Activated T-cell treated with anti-CD3 and anti-CD28 coated beads, Interleukin-2, amount 50 U/mL, for 24 hours (primary cell): ENCODE measurements around the gene LRRC74B.
"Not testable (repeated sequence)": the region's sequence is repeated elsewhere in the genome, so short reads cannot be mapped to it uniquely, and the experiment has no call there.

Source experiments
- DNase-seq: peaks from one replicate; pipeline ENCODE4 v3.0.0-alpha.2; 2020
- H3K27ac Mint-ChIP-seq: 2 replicates; pipeline ENCODE4 v1.8.0; 2020; ENCODE audit warnings: mild to moderate bottlenecking, mixed read lengths
- H3K27me3 Mint-ChIP-seq: 2 replicates; pipeline ENCODE4 v1.8.0; 2020; ENCODE audit warnings: mixed read lengths
- H3K36me3 Mint-ChIP-seq: 2 replicates; pipeline ENCODE4 v1.8.0; 2020; ENCODE audit warnings: low read depth, mixed read lengths
- H3K4me1 Mint-ChIP-seq: 2 replicates; pipeline ENCODE4 v1.8.0; 2020; ENCODE audit warnings: low read depth, mixed read lengths
- H3K4me3 Mint-ChIP-seq: 2 replicates; pipeline ENCODE4 v1.8.0; 2020; ENCODE audit warnings: mild to moderate bottlenecking, moderate library complexity, mixed read lengths
- H3K9me3 Mint-ChIP-seq: 2 replicates; pipeline ENCODE4 v1.8.0; 2020; ENCODE audit warnings: mixed read lengths

The LRRC74B gene

GRCh38 chr22:21087926-21088325 is 42.2 kb downstream of the LRRC74B start:
- not testable (repeated sequence) for H3K9me3 Mint-ChIP-seq, DNase-seq, H3K27me3 Mint-ChIP-seq, H3K36me3 Mint-ChIP-seq, H3K4me1 Mint-ChIP-seq, H3K4me3 Mint-ChIP-seq, H3K27ac Mint-ChIP-seq

GRCh38 chr22:21091220-21091619 is 45.5 kb downstream of the LRRC74B start:
- DNase-seq, H3K27ac Mint-ChIP-seq, H3K9me3 Mint-ChIP-seq, H3K4me3 Mint-ChIP-seq, H3K4me1 Mint-ChIP-seq, H3K36me3 Mint-ChIP-seq, H3K27me3 Mint-ChIP-seq: not testable (repeated sequence)

DNA sequence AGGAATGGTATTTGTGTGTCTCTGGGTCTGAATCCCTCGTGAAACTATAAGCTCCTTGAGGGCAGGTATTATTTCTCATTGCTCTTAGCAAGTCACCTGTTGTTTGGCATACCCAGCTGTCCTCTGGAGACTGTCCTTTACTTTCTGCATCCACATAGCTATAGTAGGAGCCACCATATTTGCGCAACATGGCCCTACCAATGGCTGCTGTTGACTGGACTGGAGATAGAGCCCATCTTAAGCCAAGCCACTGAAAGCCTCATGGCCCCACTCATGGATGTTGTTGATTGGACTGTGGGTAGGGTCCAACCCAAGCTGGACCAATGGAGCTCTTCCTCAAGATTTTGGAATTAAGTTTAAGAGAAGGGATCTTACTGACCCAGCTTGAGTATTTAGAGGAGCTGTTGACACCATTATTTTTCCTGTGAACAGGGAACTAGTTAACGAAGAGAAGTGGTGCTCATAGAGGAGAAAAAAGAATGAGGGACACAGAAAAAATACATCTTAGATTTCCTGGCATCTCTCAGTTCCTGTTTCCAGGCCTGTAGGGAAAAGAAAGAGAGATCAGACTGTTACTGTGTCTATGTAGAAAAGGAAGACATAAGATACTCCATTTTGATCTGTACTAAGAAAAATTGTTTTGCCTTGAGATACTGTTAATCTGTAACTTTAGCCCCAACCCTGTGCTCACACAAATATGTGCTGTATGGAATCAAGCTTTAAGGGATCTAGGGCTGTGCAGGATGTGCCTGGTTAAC is 47.2 kb downstream of the LRRC74B start:
- no peaks in the 10 kb centered on the region for H3K9me3 Mint-ChIP-seq
- DNase-seq, result no peak
- H3K36me3 Mint-ChIP-seq, result no peaks in the 10 kb centered on the region
- H3K27me3 Mint-ChIP-seq, result peaks cover 1% of the 10 kb centered on the region
- no peak overlapping the region for H3K4me3 Mint-ChIP-seq
- H3K4me1 Mint-ChIP-seq, result no peaks in the 10 kb centered on the region
- no peak overlapping the region for H3K27ac Mint-ChIP-seq

DNA sequence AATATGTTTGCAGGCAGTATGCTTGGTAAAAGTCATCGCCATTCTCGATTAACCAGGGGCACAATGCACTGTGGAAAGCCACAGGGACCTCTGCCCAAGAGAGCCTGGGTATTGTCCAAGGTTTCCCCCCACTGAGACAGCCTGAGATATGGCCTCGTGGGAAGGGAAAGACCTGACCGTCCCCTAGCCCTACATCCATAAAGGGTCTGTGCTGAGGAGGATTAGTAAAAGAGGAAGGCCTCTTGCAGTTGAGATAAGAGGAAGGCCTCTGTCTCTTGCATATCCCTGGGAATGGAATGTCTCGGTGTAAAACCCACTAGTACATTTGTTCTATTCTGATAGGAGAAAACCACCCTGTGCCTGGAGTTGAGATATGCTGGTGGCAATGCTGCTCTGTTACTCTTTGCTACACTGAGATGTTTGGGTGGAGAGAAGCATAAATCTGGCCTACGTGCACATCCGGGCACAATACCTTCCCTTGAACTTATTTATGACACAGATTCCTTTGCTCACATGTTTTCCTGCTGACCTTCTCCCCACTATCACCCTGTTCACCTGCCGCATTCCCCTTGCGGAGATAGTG is 47.9 kb downstream of the LRRC74B start:
- not testable (repeated sequence) for H3K4me3 Mint-ChIP-seq, H3K27ac Mint-ChIP-seq, H3K27me3 Mint-ChIP-seq, H3K36me3 Mint-ChIP-seq, H3K9me3 Mint-ChIP-seq, DNase-seq, H3K4me1 Mint-ChIP-seq

DNA sequence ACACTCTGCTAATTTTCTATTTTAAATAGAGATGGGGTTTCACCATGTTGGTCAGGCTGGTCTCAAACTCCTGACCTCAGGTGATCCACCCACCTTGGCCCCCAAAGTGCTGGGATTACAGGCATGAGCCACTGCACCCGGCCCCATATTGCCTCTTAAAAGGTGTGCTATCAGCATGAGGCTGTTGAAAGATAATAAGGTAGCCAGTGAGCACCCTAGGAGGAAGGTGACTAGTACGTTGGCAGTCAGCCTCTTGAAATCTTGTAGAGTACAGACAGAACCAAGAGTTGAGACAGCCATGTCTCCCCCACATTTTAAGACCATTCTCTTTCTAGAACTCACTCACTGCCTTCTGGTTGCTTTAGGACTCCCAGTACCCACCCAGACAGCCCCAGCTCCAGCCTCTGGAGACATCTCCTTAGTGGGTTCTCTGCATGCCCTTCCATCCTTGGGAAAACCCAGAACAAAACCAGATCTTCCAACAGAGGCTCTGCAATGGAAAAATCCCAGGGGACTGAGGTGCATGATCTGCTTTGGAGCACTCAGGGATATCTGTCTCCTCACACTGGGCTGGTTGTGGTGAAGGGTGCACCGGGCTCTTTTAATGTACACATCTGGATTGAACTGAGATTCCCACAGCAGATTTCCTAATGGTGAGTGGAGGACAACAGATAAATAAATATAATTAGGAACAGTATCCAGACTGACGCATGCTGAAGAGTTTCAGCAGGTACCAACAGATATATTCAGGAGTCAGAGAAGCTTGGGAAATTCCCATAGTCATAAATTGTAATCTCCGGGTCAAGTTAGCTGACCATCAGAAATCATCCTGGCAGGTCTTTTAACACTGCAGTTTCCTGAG is 49.4 kb downstream of the LRRC74B start:
- no peaks in the 10 kb centered on the region for H3K36me3 Mint-ChIP-seq
- H3K4me3 Mint-ChIP-seq, result no peak overlapping the region
- no peaks in the 10 kb centered on the region for H3K4me1 Mint-ChIP-seq
- DNase-seq, result no peak
- H3K27me3 Mint-ChIP-seq, result peaks cover 6% of the 10 kb centered on the region
- no peak overlapping the region for H3K27ac Mint-ChIP-seq
- H3K9me3 Mint-ChIP-seq, result no peaks in the 10 kb centered on the region

- Mint-ChIP-seq H3K4me1 (no peaks in the 10 kb centered on the region), H3K4me3 (no peak overlapping the region), H3K27ac (no peak overlapping the region), H3K36me3 (no peaks in the 10 kb centered on the region), H3K9me3 (no peaks in the 10 kb centered on the region), H3K27me3 (peaks cover 6% of the 10 kb centered on the region)
- DNase-seq, result no peak
Measured at GRCh38 chr22:21095773-21096107, 50.0 kb downstream of the LRRC74B start.

- H3K27ac Mint-ChIP-seq, DNase-seq, H3K36me3 Mint-ChIP-seq, H3K4me1 Mint-ChIP-seq, H3K9me3 Mint-ChIP-seq, H3K27me3 Mint-ChIP-seq, H3K4me3 Mint-ChIP-seq: not testable (repeated sequence)
Measured at GRCh38 chr22:21096878-21097277, 51.1 kb downstream of the LRRC74B start.

GRCh38 chr22:21098099-21098671 is 52.4 kb downstream of the LRRC74B start:
- Mint-ChIP-seq H3K27ac (no peak overlapping the region), H3K4me1 (peaks cover 7% of the 10 kb centered on the region), H3K9me3 (no peaks in the 10 kb centered on the region), H3K36me3 (no peaks in the 10 kb centered on the region), H3K4me3 (no peak overlapping the region), H3K27me3 (peaks cover 18% of the 10 kb centered on the region)
- no peak for DNase-seq

GRCh38 chr22:21099578-21099977 is 53.8 kb downstream of the LRRC74B start:
- H3K27me3 Mint-ChIP-seq, result peaks cover 23% of the 10 kb centered on the region
- H3K9me3 Mint-ChIP-seq, result no peaks in the 10 kb centered on the region
- H3K4me3 Mint-ChIP-seq, result no peak overlapping the region
- no peaks in the 10 kb centered on the region for H3K36me3 Mint-ChIP-seq
- no peak overlapping the region for H3K27ac Mint-ChIP-seq
- H3K4me1 Mint-ChIP-seq, result peaks cover 7% of the 10 kb centered on the region
- no peak for DNase-seq

DNA sequence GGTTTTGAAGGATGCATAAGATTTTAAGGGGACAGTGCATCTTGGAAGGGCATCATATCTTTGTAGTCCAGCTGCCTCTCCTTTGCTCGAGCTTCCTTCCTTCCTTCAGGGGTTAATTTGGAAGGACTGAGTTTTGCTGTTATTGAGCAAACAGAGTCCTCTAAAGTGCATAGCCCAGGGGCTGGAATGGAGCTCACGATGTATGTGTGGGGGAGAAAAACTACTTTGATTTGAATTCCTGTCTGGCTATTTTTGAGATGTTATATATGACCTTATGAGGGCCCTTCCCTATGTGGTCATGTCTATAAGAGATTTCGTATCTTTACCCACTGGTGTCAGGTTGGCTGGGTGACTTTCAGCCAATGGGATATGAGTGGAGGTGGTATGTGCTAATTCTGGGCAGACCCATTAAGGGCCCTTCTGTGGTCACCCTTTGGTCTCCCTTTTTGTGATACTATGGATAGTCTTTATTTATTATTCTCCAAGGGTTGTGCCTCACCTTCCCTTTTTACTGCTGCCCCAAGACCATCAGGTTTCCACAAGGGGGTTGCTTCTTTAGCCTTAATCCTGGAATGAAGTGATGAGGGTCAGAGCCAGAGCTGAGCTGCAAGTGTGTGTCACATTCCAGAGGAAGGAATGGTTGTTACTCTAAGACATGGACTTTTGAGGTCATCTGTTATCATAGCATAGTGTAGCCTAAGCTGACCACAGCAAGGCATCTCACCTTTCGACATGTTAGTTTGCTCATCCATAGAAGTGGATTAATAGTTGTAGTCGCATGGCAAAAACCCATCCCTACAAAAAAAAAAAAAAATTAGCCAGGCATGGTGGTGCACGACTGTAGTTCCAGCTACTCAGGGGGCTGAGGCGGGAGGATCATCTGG is 54.6 kb downstream of the LRRC74B start:
- no peaks in the 10 kb centered on the region for H3K36me3 Mint-ChIP-seq
- H3K27me3 Mint-ChIP-seq, result peaks cover 26% of the 10 kb centered on the region
- no peaks in the 10 kb centered on the region for H3K9me3 Mint-ChIP-seq
- no peak overlapping the region for H3K27ac Mint-ChIP-seq
- no peak for DNase-seq
- no peak overlapping the region for H3K4me3 Mint-ChIP-seq
- peaks cover 7% of the 10 kb centered on the region for H3K4me1 Mint-ChIP-seq

- H3K36me3 Mint-ChIP-seq, result no peaks in the 10 kb centered on the region
- no peaks in the 10 kb centered on the region for H3K9me3 Mint-ChIP-seq
- H3K4me1 Mint-ChIP-seq, result peaks cover 7% of the 10 kb centered on the region
- no peak for DNase-seq
- no peak overlapping the region for H3K4me3 Mint-ChIP-seq
- peaks cover 32% of the 10 kb centered on the region for H3K27me3 Mint-ChIP-seq
- H3K27ac Mint-ChIP-seq, result no peak overlapping the region
Measured at GRCh38 chr22:21101877-21102638, 56.3 kb downstream of the LRRC74B start.

DNA sequence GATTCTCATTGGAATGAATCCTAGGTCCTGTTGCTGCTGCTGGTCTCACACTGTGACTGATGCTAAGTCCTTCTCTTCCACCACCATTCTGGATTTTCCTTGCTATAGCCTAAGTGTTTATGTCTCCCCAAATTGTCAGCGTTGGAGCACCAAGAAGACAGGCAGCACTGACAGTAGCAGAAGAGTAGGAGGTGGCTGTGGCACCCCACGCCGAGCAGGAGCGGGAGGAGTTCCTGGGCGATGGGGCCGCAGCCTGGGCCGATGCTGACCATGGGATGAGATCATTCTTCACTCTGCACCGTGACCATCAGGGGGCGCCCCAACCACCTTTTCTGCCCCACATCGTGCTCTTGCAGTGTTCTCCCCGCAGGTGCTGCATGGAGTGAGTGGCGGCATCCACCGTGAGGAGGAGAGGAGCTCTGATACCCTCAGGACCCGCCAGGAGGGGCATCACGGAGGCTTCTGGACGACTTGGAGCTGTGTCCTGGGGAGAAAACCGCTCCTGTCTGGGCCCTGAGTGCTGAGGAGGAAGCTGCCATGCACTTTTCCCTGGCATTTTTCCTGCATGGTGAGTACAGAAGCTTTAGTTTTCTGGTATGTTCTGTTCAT is 57.0 kb downstream of the LRRC74B start:
- peak; percentile 86 for DNase-seq
- H3K27me3 Mint-ChIP-seq, result peaks cover 35% of the 10 kb centered on the region
- H3K9me3 Mint-ChIP-seq, result no peaks in the 10 kb centered on the region
- peaks cover 7% of the 10 kb centered on the region for H3K4me1 Mint-ChIP-seq
- no peaks in the 10 kb centered on the region for H3K36me3 Mint-ChIP-seq
- peak overlapping the region; percentile 32 for H3K4me3 Mint-ChIP-seq
- no peak overlapping the region for H3K27ac Mint-ChIP-seq

- Mint-ChIP-seq H3K4me3 (no peak overlapping the region), H3K36me3 (no peaks in the 10 kb centered on the region), H3K9me3 (no peaks in the 10 kb centered on the region), H3K27ac (no peak overlapping the region), H3K4me1 (peaks cover 7% of the 10 kb centered on the region), H3K27me3 (peaks cover 32% of the 10 kb centered on the region)
- no peak for DNase-seq
Measured at GRCh38 chr22:21103633-21104032, 57.9 kb downstream of the LRRC74B start.
